CD14-positive monocyte (primary cell): Measurements from ENCODE around the gene OCIAD2. TPM values are rescaled to one million over a fixed set of nuclear protein-coding genes. Genes with fewer than 3 reads are reported as not detected.

ENCODE experiments used
- DNase-seq, 3 donors: peaks; one replicate each; pipeline ENCODE4 v3.0.0-alpha.2; 2011 to 2022
- H2AFZ ChIP-seq: 2 replicates; pipeline ENCODE4 v1.6.0; 2012; ENCODE audit warnings: mild to moderate bottlenecking, low read depth, low read length, inconsistent platforms; ENCODE audit not compliant: insufficient read depth, poor library complexity, severe bottlenecking
- H3K27ac ChIP-seq, 2 donors: 1 replicate in 1 of 2; 2 replicates in 1 of 2; pipeline ENCODE4 v1.5.1; 2012 to 2013; ENCODE audit warnings: low read length in 2 of 2, control low read depth in 1 of 2, inconsistent platforms in 1 of 2, low read depth in 1 of 2, mild to moderate bottlenecking in 1 of 2
- H3K27me3 ChIP-seq, 2 donors: one replicate each; pipeline versions ENCODE4 v1.6.0 to v1.6.1; 2011 to 2013; ENCODE audit warnings: low read length in 2 of 2; ENCODE audit not compliant: control insufficient read depth in 2 of 2, insufficient read depth in 2 of 2
- H3K36me3 ChIP-seq, 2 donors: replicated peaks in 1 of 2; 1 replicate in 1 of 2; 2 replicates in 1 of 2; pipeline versions ENCODE4 v1.5.1 to v1.6.1; 2012 to 2013; ENCODE audit warnings: low read length in 2 of 2, control low read depth in 1 of 2, inconsistent platforms in 1 of 2, mild to moderate bottlenecking in 1 of 2; ENCODE audit not compliant: insufficient read depth in 2 of 2, control insufficient read depth in 1 of 2
- H3K4me1 ChIP-seq, 2 donors: 1 replicate in 1 of 2; 2 replicates in 1 of 2; pipeline versions ENCODE4 v1.5.1 to v1.6.1; 2012 to 2013; ENCODE audit warnings: low read length in 2 of 2, control low read depth in 1 of 2, inconsistent platforms in 1 of 2, mild to moderate bottlenecking in 1 of 2, moderate library complexity in 1 of 2; ENCODE audit not compliant: insufficient read depth in 2 of 2, control insufficient read depth in 1 of 2
- H3K4me2 ChIP-seq: replicated peaks from 2 replicates; pipeline ENCODE3; 2012; ENCODE audit warnings: low read length, moderate library complexity, mild to moderate bottlenecking; ENCODE audit not compliant: poor library complexity, severe bottlenecking; ENCODE audit errors: extremely low read depth
- H3K4me3 ChIP-seq, 3 experiments: fragments of 200-600 bp in 1 of 3; sonication (generic) in 1 of 3; replicated peaks in 1 of 3; 1 replicate in 2 of 3; 2 replicates in 1 of 3; pipeline ENCODE4 v1.5.1; 2011 to 2013; ENCODE audit warnings: low read length in 3 of 3, mild to moderate bottlenecking in 3 of 3, control low read depth in 2 of 3, low read depth in 2 of 3, inconsistent platforms in 1 of 3, moderate library complexity in 1 of 3
- H3K79me2 ChIP-seq: 2 replicates; pipeline ENCODE4 v1.6.0; 2012; ENCODE audit warnings: mild to moderate bottlenecking, control low read depth, inconsistent platforms, low read length, moderate library complexity; ENCODE audit not compliant: insufficient read depth
- H3K9ac ChIP-seq: 2 replicates; pipeline ENCODE4 v1.6.0; 2017; ENCODE audit warnings: low read length, mild to moderate bottlenecking; ENCODE audit not compliant: insufficient read depth, poor library complexity, severe bottlenecking
- H3K9me3 ChIP-seq, 2 donors: replicated peaks in 1 of 2; 1 replicate in 1 of 2; 2 replicates in 1 of 2; pipeline versions ENCODE4 v1.5.1 to v1.6.1; 2012 to 2013; ENCODE audit warnings: low read length in 2 of 2, control low read depth in 1 of 2; ENCODE audit not compliant: control insufficient read depth in 1 of 2, insufficient read depth in 1 of 2
- H4K20me1 ChIP-seq: 2 replicates; pipeline ENCODE4 v1.6.0; 2012; ENCODE audit warnings: mild to moderate bottlenecking, low read length, control low read depth, moderate library complexity; ENCODE audit not compliant: insufficient read depth
- H3K27ac Mint-ChIP-seq, 7 donors: one replicate each; pipeline ENCODE4 v1.8.0; 2020; ENCODE audit warnings: mild to moderate bottlenecking in 7 of 7, mixed read lengths in 7 of 7, moderate library complexity in 6 of 7, inconsistent platforms in 2 of 7
- H3K27me3 Mint-ChIP-seq, 3 donors: one replicate each; pipeline ENCODE4 v1.8.0; 2021 to 2022; ENCODE audit warnings: low read depth in 3 of 3, mild to moderate bottlenecking in 3 of 3, mixed read lengths in 3 of 3, moderate library complexity in 3 of 3, inconsistent platforms in 1 of 3
- H3K36me3 Mint-ChIP-seq, 2 donors: one replicate each; pipeline ENCODE4 v1.8.0; 2020; ENCODE audit warnings: mixed read lengths in 2 of 2, inconsistent platforms in 1 of 2, mild to moderate bottlenecking in 1 of 2
- H3K4me1 Mint-ChIP-seq: one replicate; pipeline ENCODE4 v1.8.0; 2020; ENCODE audit warnings: mild to moderate bottlenecking, mixed read lengths
- H3K4me3 Mint-ChIP-seq, 2 donors: one replicate each; pipeline ENCODE4 v1.8.0; 2020; ENCODE audit warnings: mild to moderate bottlenecking in 2 of 2, mixed read lengths in 2 of 2, moderate library complexity in 1 of 2
- H3K9me3 Mint-ChIP-seq, 7 donors: one replicate each; pipeline ENCODE4 v1.8.0; 2020 to 2022; ENCODE audit warnings: mixed read lengths in 7 of 7, mild to moderate bottlenecking in 6 of 7, moderate library complexity in 6 of 7, inconsistent platforms in 2 of 7
- WGBS: methylation state at CpG from one replicate; pipeline ENCODE4 v1.1.5; 2013; ENCODE audit warnings: missing lambda C conversion rate; ENCODE audit not compliant: insufficient coverage; 5-methylcytosine and 5-hydroxymethylcytosine counted together
- intact Hi-C, 2 donors: fragments of 100-400 bp; cut with micrococcal nuclease; formaldehyde crosslinking; loops; one replicate each; pipeline versions ENCODE4 v1.15.0 to v1.15.1; 2023
- polyA plus RNA-seq, 3 donors: library from polyadenylated mRNA; depleted of rRNA in 1 of 3; unstranded in 2 of 3; stranded (reverse) in 1 of 3; fragments of 300-500 nt in 2 of 3; fragments of >200 nt in 1 of 3; fragmentation: Illumina TruSeq in 2 of 3; gene quantifications; 1 replicate in 2 of 3; 2 replicates in 1 of 3; pipeline ENCODE4 v1.2.3, GENCODE V29; 2012 to 2021
- TF ChIP-seq, protein P1 (sequence below): fragments of 200-600 bp; IDR thresholded peaks from one replicate; pipeline ENCODE4 v1.8.0; 2022; ENCODE audit warnings: antibody characterized with exemption, mild to moderate bottlenecking

The OCIAD2 gene
- polyA plus RNA-seq, 3 donors = 2.1 to 3.1 (median 2.9) TPM

DNA sequence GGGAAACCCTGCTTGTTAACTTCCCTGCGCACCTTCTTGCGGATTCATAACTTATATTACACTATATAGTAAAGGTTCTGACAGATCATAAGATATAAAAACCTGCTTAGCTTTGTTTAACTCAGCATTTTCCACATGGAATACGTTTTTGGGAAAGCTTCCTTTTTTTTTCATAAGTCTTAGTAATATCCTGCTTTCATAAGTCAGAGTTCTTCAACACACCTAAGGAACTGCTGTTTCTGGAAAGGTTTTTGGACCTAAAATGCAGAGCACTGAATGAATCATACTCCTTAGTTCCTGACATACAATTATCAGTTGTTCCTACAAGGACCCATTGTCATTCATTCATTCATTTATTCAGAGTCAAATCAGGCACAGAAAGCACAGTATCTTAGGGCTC is 32.3 kb upstream of the OCIAD2 start:
- Mint-ChIP-seq H3K4me1 (no peaks in the 10 kb centered on the region), H3K4me3 (no peak overlapping the region), H3K9me3 (peaks cover 0 to 8% (median 1%) of the 10 kb centered on the region in 7 donors), H3K27ac (no peak overlapping the region), H3K36me3 (no peaks in the 10 kb centered on the region), H3K27me3 (peaks cover 3 to 5% (median 5%) of the 10 kb centered on the region in 3 donors)
- Histone ChIP-seq H3K4me2 (no peak overlapping the region), H3K27me3 (no peaks in the 10 kb centered on the region), H3K36me3 (no peaks in the 10 kb centered on the region), H3K79me2 (no peaks in the 10 kb centered on the region), H3K9me3 (peaks cover 0 to 5% of the 10 kb centered on the region in 2 donors), H3K9ac (no peak overlapping the region), H4K20me1 (no peaks in the 10 kb centered on the region), H3K4me3 (no peak overlapping the region), H3K4me1 (no peaks in the 10 kb centered on the region), H2AFZ (no peak overlapping the region), H3K27ac (no peak overlapping the region)
- WGBS = no CpG with 5 or more reads among the region's 3 CpGs
- TF ChIP-seq, protein P1, sequence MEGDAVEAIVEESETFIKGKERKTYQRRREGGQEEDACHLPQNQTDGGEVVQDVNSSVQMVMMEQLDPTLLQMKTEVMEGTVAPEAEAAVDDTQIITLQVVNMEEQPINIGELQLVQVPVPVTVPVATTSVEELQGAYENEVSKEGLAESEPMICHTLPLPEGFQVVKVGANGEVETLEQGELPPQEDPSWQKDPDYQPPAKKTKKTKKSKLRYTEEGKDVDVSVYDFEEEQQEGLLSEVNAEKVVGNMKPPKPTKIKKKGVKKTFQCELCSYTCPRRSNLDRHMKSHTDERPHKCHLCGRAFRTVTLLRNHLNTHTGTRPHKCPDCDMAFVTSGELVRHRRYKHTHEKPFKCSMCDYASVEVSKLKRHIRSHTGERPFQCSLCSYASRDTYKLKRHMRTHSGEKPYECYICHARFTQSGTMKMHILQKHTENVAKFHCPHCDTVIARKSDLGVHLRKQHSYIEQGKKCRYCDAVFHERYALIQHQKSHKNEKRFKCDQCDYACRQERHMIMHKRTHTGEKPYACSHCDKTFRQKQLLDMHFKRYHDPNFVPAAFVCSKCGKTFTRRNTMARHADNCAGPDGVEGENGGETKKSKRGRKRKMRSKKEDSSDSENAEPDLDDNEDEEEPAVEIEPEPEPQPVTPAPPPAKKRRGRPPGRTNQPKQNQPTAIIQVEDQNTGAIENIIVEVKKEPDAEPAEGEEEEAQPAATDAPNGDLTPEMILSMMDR = no peak
- intact Hi-C loops = no loop called here
- no peak for DNase-seq

DNA sequence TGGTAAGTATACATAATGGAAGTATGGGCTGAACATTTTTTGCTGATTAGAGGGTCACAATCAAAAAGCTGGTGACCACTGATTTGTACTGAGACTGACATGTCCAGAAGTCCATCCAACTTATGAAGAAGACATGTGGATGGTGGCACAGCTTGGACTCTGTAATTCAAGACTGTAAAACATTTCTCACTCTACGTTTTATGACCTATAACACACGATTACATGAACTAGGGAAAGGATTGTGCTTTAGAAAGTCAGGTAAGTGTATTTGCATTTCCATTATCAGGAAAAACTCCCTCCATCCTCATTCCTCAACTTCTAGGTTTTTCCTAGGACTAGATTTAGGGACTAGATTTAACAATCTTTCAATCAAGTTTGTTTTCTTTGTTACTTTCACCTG is 30.5 kb upstream of the OCIAD2 start:
- Histone ChIP-seq H3K9me3 (peaks cover 0 to 5% of the 10 kb centered on the region in 2 donors), H2AFZ (no peak overlapping the region), H3K4me3 (no peak overlapping the region), H3K4me1 (no peaks in the 10 kb centered on the region), H3K4me2 (no peak overlapping the region), H4K20me1 (no peaks in the 10 kb centered on the region), H3K9ac (no peak overlapping the region), H3K79me2 (no peaks in the 10 kb centered on the region), H3K36me3 (no peaks in the 10 kb centered on the region), H3K27me3 (no peaks in the 10 kb centered on the region), H3K27ac (no peak overlapping the region)
- WGBS = no CpG with 5 or more reads among the region's 2 CpGs
- H3K36me3 Mint-ChIP-seq = no peaks in the 10 kb centered on the region
- H3K4me1 Mint-ChIP-seq = no peaks in the 10 kb centered on the region
- TF ChIP-seq, protein P1 = no peak
- H3K27me3 Mint-ChIP-seq = peaks cover 3 to 6% (median 5%) of the 10 kb centered on the region in 3 donors
- H3K27ac Mint-ChIP-seq = no peak overlapping the region
- DNase-seq = no peak
- H3K4me3 Mint-ChIP-seq = no peak overlapping the region
- intact Hi-C loops = no loop called here
- peaks cover 0 to 8% (median 1%) of the 10 kb centered on the region in 7 donors for H3K9me3 Mint-ChIP-seq
